HUES64 (cell line): ENCODE results near the gene ERBB4.

ENCODE experiments used
- H3K27ac ChIP-seq: 2 replicates; pipeline ENCODE4 v1.7.0; 2013; ENCODE audit warnings: low read depth, low read length, inconsistent platforms
- H3K27me3 ChIP-seq: 2 replicates; pipeline ENCODE4 v1.6.1; 2013; ENCODE audit warnings: mild to moderate bottlenecking, low read length; ENCODE audit not compliant: insufficient read depth
- H3K36me3 ChIP-seq: 2 replicates; pipeline ENCODE4 v1.6.1; 2013; ENCODE audit warnings: mild to moderate bottlenecking, low read length; ENCODE audit not compliant: insufficient read depth
- H3K4me1 ChIP-seq: 2 replicates; pipeline ENCODE4 v1.6.1; 2013; ENCODE audit warnings: mild to moderate bottlenecking, low read length, moderate library complexity; ENCODE audit not compliant: insufficient read depth
- H3K4me3 ChIP-seq: 2 replicates; pipeline ENCODE4 v1.5.1; 2013; ENCODE audit warnings: mild to moderate bottlenecking, low read length, moderate library complexity
- H3K9ac ChIP-seq: 2 replicates; pipeline ENCODE4 v1.6.1; 2013; ENCODE audit warnings: mild to moderate bottlenecking, low read depth, low read length
- H3K9me3 ChIP-seq: 2 replicates; pipeline ENCODE4 v1.6.1; 2013; ENCODE audit warnings: low read depth, low read length; ENCODE audit not compliant: insufficient read depth
- WGBS: fragments of 150-250, 120-280 bp; methylation state at CpG from one replicate; pipeline ENCODE4 v1.1.7; 2013; ENCODE audit warnings: missing lambda C conversion rate; 5-methylcytosine and 5-hydroxymethylcytosine counted together

The ERBB4 gene

GRCh38 chr2:212289301-212289700 is 249.3 kb downstream of the ERBB4 start:
- Histone ChIP-seq H3K4me3 (no peak overlapping the region), H3K27ac (no peak overlapping the region), H3K4me1 (no peaks in the 10 kb centered on the region), H3K9me3 (no peaks in the 10 kb centered on the region), H3K36me3 (no peaks in the 10 kb centered on the region), H3K9ac (no peak overlapping the region), H3K27me3 (no peaks in the 10 kb centered on the region)

DNA sequence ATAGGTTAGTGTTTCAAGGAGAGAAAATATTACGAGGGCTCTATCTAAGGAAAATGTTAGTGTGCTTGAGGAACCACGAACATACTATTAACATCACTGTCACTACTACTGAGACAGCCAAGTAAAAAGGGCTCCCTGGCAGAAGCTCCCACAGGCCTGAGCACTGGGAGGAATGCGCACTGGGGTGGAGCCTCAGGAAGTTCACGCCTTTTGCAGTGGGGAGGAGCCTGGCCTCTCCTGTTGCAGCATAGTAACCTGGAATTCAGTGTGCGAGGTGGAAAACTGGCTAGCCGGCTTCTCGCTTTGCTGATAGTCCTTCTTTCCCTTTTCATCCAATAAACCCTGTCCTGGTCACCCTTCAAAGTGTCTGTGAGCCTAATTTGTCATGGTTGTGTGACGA is 250.3 kb downstream of the ERBB4 start:
- Histone ChIP-seq H3K27ac (no peak overlapping the region), H3K9ac (no peak overlapping the region), H3K4me3 (no peak overlapping the region), H3K4me1 (peaks cover 7% of the 10 kb centered on the region; the same call in 1 of the 2 replicates), H3K36me3 (no peaks in the 10 kb centered on the region), H3K27me3 (no peaks in the 10 kb centered on the region), H3K9me3 (no peaks in the 10 kb centered on the region)
- WGBS: 95% methylated on average over 7 of the region's 8 CpGs

DNA sequence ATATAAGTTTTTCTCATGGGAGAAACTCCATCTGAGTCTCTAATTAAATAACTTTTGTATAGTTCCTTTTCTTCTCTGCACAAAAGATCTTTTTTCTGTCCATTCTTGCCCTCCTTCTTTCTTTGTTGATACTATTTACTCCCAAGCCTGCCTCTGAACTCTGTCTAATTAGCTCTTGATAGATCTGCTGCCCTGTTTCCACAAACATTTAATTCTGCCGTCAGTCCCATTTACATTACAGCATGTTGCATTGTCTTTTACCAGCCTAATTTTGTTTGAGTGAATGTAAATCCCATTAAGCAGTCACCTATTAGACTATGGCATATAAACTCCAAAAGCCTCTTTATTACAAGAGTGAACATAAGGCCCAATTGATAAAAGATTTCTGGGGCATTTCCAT is 254.4 kb downstream of the ERBB4 start:
- H3K9me3 ChIP-seq: no peaks in the 10 kb centered on the region
- WGBS: 71% methylated on average over 1 of the region's 1 CpG
- H3K4me3 ChIP-seq: no peak overlapping the region
- no peak overlapping the region for H3K9ac ChIP-seq
- H3K4me1 ChIP-seq: peaks cover 7% of the 10 kb centered on the region; the same call in 1 of the 2 replicates
- no peaks in the 10 kb centered on the region for H3K36me3 ChIP-seq
- no peak overlapping the region for H3K27ac ChIP-seq
- H3K27me3 ChIP-seq: no peaks in the 10 kb centered on the region

DNA sequence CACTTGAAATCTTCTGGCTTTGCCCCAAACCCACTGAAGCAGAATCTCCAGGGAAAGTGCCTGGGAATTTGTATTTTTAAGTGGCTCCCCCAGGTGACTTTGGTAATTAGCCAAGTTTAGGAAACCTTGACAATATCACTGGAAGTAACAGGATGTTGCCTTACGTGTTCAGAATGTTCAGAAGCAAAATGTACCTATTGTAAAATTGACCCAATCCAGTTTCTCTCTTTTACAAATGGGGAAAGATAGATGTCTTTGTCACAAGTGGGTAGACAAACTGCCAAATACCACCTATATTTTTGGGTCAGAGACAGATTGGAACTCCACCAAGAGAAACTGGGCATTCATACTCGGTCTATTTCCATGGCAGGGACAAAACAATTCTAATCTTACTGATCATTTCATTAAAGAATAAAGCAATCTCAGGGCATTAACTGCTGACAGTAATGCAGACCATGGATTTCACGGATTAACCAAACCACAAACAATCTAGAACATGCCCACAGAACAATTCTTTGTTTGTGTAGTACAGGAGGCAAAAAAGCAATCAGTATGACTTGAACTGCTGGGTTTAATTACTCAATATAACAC is 255.8 kb downstream of the ERBB4 start:
- WGBS: 93% methylated on average over 3 of the region's 3 CpGs
- Histone ChIP-seq H3K27ac (no peak overlapping the region), H3K9ac (no peak overlapping the region), H3K4me1 (peaks cover 7% of the 10 kb centered on the region; the same call in 1 of the 2 replicates), H3K27me3 (no peaks in the 10 kb centered on the region), H3K9me3 (no peaks in the 10 kb centered on the region), H3K36me3 (no peaks in the 10 kb centered on the region), H3K4me3 (no peak overlapping the region)

GRCh38 chr2:212276813-212277212 is 261.8 kb downstream of the ERBB4 start:
- WGBS: 93% methylated on average over 2 of the region's 3 CpGs
- Histone ChIP-seq H3K27ac (no peak overlapping the region), H3K9ac (no peak overlapping the region), H3K36me3 (no peaks in the 10 kb centered on the region), H3K27me3 (no peaks in the 10 kb centered on the region), H3K4me1 (no peaks in the 10 kb centered on the region), H3K9me3 (no peaks in the 10 kb centered on the region), H3K4me3 (no peak overlapping the region)

GRCh38 chr2:212274215-212274614 is 264.4 kb downstream of the ERBB4 start:
- H3K4me1 ChIP-seq: no peaks in the 10 kb centered on the region

DNA sequence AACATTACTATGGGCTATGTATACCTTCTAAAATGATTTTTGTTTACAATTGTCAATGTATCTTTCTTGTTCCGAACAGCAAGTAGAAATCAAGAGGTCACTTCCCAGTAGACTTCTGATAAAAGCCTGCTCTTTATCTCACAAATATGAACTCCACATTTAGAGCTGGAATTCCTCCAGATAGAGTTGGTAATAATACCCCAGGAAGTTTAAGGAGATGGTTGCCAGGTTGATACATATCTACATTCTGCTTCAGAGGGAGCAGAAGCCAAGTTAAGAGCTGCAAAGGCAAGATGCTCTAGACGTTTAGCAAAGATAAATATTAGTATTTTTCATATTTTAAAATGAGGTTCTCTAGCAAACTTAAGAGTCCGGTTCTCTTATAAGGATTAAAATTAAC is 267.0 kb downstream of the ERBB4 start:
- Histone ChIP-seq H3K9me3 (no peaks in the 10 kb centered on the region), H3K36me3 (no peaks in the 10 kb centered on the region), H3K27me3 (no peaks in the 10 kb centered on the region), H3K27ac (no peak overlapping the region), H3K9ac (no peak overlapping the region), H3K4me1 (0 out of 2 replicates have a peak, but pooled peaks cover under 1% of the 10 kb centered on the region), H3K4me3 (no peak overlapping the region)
- WGBS: 100% methylated on average over 1 of the region's 3 CpGs

More at GRCh38 chr2:212274215-212274614, 264.4 kb downstream of the ERBB4 start:
- no peaks in the 10 kb centered on the region for H3K9me3 ChIP-seq
- no peak overlapping the region for H3K4me3 ChIP-seq
- WGBS: 94% methylated on average over 1 of the region's 2 CpGs
- no peak overlapping the region for H3K27ac ChIP-seq
- H3K9ac ChIP-seq: no peak overlapping the region
- H3K27me3 ChIP-seq: no peaks in the 10 kb centered on the region
- H3K36me3 ChIP-seq: no peaks in the 10 kb centered on the region

DNA sequence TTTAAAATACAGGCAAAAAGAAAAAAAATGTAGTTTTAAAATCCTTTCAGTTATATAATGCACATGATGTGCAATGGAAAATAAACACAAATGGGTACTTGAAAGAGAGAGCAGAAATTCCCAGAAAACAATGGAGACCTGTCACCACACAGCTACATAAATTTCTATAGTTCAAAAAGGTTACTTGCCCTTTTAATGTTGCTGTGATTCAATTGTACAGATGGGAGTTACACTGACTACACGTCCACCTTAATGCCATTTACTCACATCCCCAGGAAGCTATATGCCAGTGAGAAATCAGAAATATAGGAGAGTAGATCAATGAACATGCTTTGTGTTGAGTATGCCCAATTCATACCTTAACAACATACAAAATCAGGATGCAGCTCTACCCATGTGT is 269.6 kb downstream of the ERBB4 start:
- Histone ChIP-seq H3K27ac (no peak overlapping the region), H3K27me3 (no peaks in the 10 kb centered on the region)

DNA sequence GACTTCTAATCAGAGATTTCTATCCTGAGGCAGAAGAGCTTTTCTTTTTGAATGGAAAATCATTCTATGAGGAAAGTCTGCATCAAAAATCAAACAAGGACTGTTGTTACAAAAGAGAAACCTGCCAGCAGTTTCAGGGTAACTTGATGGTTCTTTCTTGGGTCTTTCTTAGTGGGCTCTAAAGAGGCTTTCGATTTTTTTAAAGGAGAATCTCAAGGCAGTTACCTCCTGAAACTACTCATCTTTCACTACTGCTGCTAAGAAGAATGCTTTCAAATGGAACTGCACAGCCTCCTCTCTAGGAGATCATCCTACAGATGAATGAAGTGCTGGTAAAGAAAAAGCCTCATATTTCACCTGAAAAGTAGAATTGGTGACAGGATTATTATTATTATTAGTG is 272.3 kb downstream of the ERBB4 start:
- H3K9me3 ChIP-seq: no peaks in the 10 kb centered on the region
- no peaks in the 10 kb centered on the region for H3K36me3 ChIP-seq
- no peak overlapping the region for H3K9ac ChIP-seq
- 88% methylated on average over 1 of the region's 1 CpG for WGBS
- H3K4me1 ChIP-seq: 0 out of 2 replicates have a peak, but pooled peaks cover 6% of the 10 kb centered on the region
- no peak overlapping the region for H3K27ac ChIP-seq
- no peak overlapping the region for H3K4me3 ChIP-seq
- H3K27me3 ChIP-seq: no peaks in the 10 kb centered on the region

More for the DNA sequence above, 269.6 kb downstream of the ERBB4 start:
- Histone ChIP-seq H3K4me1 (0 out of 2 replicates have a peak, but pooled peaks cover 6% of the 10 kb centered on the region), H3K9ac (no peak overlapping the region), H3K9me3 (no peaks in the 10 kb centered on the region), H3K4me3 (no peak overlapping the region), H3K36me3 (no peaks in the 10 kb centered on the region)
- WGBS: no CpG with 5 or more reads among the region's 1 CpG

DNA sequence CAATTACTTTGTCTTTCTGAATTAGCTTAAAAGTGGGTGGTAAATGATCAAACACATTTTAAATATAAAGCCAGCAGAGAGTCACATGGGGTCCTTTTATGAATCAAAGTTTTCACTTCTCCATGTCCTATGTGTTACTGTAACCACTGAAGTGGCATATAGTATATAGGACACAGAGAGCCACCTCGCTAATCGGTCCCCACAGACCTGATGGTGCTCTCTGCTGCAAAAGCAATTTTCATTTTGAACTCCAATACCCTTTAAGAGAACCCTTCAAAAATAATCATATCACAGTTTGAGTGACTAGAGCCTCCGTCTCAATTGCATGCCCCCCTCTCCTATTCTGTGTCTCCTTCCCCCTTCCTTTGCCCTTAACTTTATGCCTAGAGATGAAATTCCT is 272.8 kb downstream of the ERBB4 start:
- 0 out of 2 replicates have a peak, but pooled peaks cover 6% of the 10 kb centered on the region for H3K4me1 ChIP-seq
- no peaks in the 10 kb centered on the region for H3K9me3 ChIP-seq
- no peaks in the 10 kb centered on the region for H3K27me3 ChIP-seq
- H3K27ac ChIP-seq: no peak overlapping the region
- H3K36me3 ChIP-seq: no peaks in the 10 kb centered on the region
- 94% methylated on average over 3 of the region's 3 CpGs for WGBS
- H3K9ac ChIP-seq: no peak overlapping the region
- no peak overlapping the region for H3K4me3 ChIP-seq

GRCh38 chr2:212264187-212264586 is 274.4 kb downstream of the ERBB4 start:
- 97% methylated on average over 3 of the region's 3 CpGs for WGBS
- H3K36me3 ChIP-seq: no peaks in the 10 kb centered on the region
- H3K27ac ChIP-seq: no peak overlapping the region
- no peaks in the 10 kb centered on the region for H3K27me3 ChIP-seq
- H3K9ac ChIP-seq: no peak overlapping the region
- H3K9me3 ChIP-seq: no peaks in the 10 kb centered on the region
- H3K4me1 ChIP-seq: 0 out of 2 replicates have a peak, but pooled peaks cover 6% of the 10 kb centered on the region
- H3K4me3 ChIP-seq: no peak overlapping the region

GRCh38 chr2:212259226-212259625 is 279.4 kb downstream of the ERBB4 start:
- H3K9ac ChIP-seq: no peak overlapping the region
- H3K27me3 ChIP-seq: no peaks in the 10 kb centered on the region
- no peaks in the 10 kb centered on the region for H3K36me3 ChIP-seq
- no peak overlapping the region for H3K4me3 ChIP-seq
- 100% methylated on average over 1 of the region's 2 CpGs for WGBS
- H3K9me3 ChIP-seq: no peaks in the 10 kb centered on the region
- H3K4me1 ChIP-seq: no peaks in the 10 kb centered on the region
- no peak overlapping the region for H3K27ac ChIP-seq
